Mucosa of stomach (tissue), 1 donor: ENCODE measurements around the gene RCC1.
A peak's percentile ranks its signal among the peaks of the same experiment; 100 is the strongest.
"Not testable (repeated sequence)": the region's sequence is repeated elsewhere in the genome, so short reads cannot be mapped to it uniquely, and the experiment has no call there.

Experiments used
- H3K27me3 ChIP-seq: one replicate; pipeline ENCODE4 v1.7.0; 2013; ENCODE audit warnings: mild to moderate bottlenecking, low read length; ENCODE audit not compliant: control insufficient read depth, insufficient read depth
- H3K36me3 ChIP-seq: one replicate; pipeline ENCODE4 v1.7.0; 2013; ENCODE audit warnings: low read length; ENCODE audit not compliant: control insufficient read depth, insufficient read depth
- H3K4me1 ChIP-seq: one replicate; pipeline ENCODE4 v1.7.0; 2013; ENCODE audit warnings: mild to moderate bottlenecking, low read length; ENCODE audit not compliant: control insufficient read depth, insufficient read depth
- H3K4me3 ChIP-seq: one replicate; pipeline ENCODE4 v1.7.0; 2013; ENCODE audit warnings: low read length
- H3K9ac ChIP-seq: one replicate; pipeline ENCODE4 v1.7.0; 2013; ENCODE audit warnings: mild to moderate bottlenecking, low read length, moderate library complexity
- H3K9me3 ChIP-seq: one replicate; pipeline ENCODE4 v1.7.0; 2013; ENCODE audit warnings: mild to moderate bottlenecking, low read length, moderate library complexity; ENCODE audit not compliant: control insufficient read depth
- donor health status: Pancreatic carcinoma.

Gene RCC1

GRCh38 chr1:28499553-28499952, 6.3 kb upstream of the RCC1 start:
- H3K9me3 ChIP-seq: no peaks in the 10 kb centered on the region
- peaks cover 26% of the 10 kb centered on the region for H3K4me1 ChIP-seq
- no peak overlapping the region for H3K9ac ChIP-seq
- H3K27me3 ChIP-seq: no peaks in the 10 kb centered on the region
- peaks cover 4% of the 10 kb centered on the region for H3K36me3 ChIP-seq
- no peak overlapping the region for H3K4me3 ChIP-seq

- Histone ChIP-seq H3K27me3 (no peaks in the 10 kb centered on the region), H3K9ac (peak overlapping the region; percentile 6), H3K4me1 (peaks cover 26% of the 10 kb centered on the region), H3K4me3 (no peak overlapping the region), H3K9me3 (no peaks in the 10 kb centered on the region), H3K36me3 (peaks cover 1% of the 10 kb centered on the region)
Observed at GRCh38 chr1:28501925-28502324, 3.9 kb upstream of the RCC1 start.

GRCh38 chr1:28503117-28503516, 2.7 kb upstream of the RCC1 start:
- Histone ChIP-seq H3K9me3 (no peaks in the 10 kb centered on the region), H3K36me3 (peaks cover 8% of the 10 kb centered on the region), H3K27me3 (no peaks in the 10 kb centered on the region), H3K4me3 (no peak overlapping the region), H3K4me1 (peaks cover 28% of the 10 kb centered on the region), H3K9ac (peak overlapping the region; percentile 25)

GRCh38 chr1:28506907-28507246, 1.0 kb downstream of the RCC1 start:
- H3K36me3 ChIP-seq: peaks cover 32% of the 10 kb centered on the region
- no peaks in the 10 kb centered on the region for H3K9me3 ChIP-seq
- H3K4me3 ChIP-seq: peak overlapping the region; percentile 64
- peaks cover 42% of the 10 kb centered on the region for H3K4me1 ChIP-seq
- peak overlapping the region; percentile 67 for H3K9ac ChIP-seq
- no peaks in the 10 kb centered on the region for H3K27me3 ChIP-seq

- peaks cover 39% of the 10 kb centered on the region for H3K4me1 ChIP-seq
- no peaks in the 10 kb centered on the region for H3K9me3 ChIP-seq
- peaks cover 32% of the 10 kb centered on the region for H3K36me3 ChIP-seq
- H3K4me3 ChIP-seq: peak overlapping the region; percentile 64
- peak overlapping the region; percentile 67 for H3K9ac ChIP-seq
- no peaks in the 10 kb centered on the region for H3K27me3 ChIP-seq
Observed at GRCh38 chr1:28507247-28507645, 1.4 kb downstream of the RCC1 start.

GRCh38 chr1:28507646-28508434, 2.0 kb downstream of the RCC1 start:
- Histone ChIP-seq H3K27me3 (no peaks in the 10 kb centered on the region), H3K9me3 (no peaks in the 10 kb centered on the region), H3K36me3 (peaks cover 32% of the 10 kb centered on the region), H3K9ac (peak overlapping the region; percentile 67), H3K4me1 (peaks cover 33% of the 10 kb centered on the region), H3K4me3 (peak overlapping the region; percentile 32)

- Histone ChIP-seq H3K9ac (peak overlapping the region; percentile 67), H3K4me1 (peaks cover 32% of the 10 kb centered on the region), H3K27me3 (no peaks in the 10 kb centered on the region), H3K4me3 (peak overlapping the region; percentile 32), H3K9me3 (no peaks in the 10 kb centered on the region), H3K36me3 (peaks cover 32% of the 10 kb centered on the region)
Observed at GRCh38 chr1:28508435-28508754, 2.6 kb downstream of the RCC1 start.

- H3K4me1 ChIP-seq: peaks cover 32% of the 10 kb centered on the region
- H3K36me3 ChIP-seq: peaks cover 32% of the 10 kb centered on the region
Observed at GRCh38 chr1:28509705-28510272, 3.9 kb downstream of the RCC1 start.

GRCh38 chr1:28510273-28510969, 4.6 kb downstream of the RCC1 start:
- Histone ChIP-seq H3K4me3 (no peak overlapping the region), H3K36me3 (peaks cover 32% of the 10 kb centered on the region), H3K9me3 (no peaks in the 10 kb centered on the region), H3K4me1 (peaks cover 32% of the 10 kb centered on the region), H3K9ac (peak overlapping the region; percentile 67), H3K27me3 (no peaks in the 10 kb centered on the region)

More at GRCh38 chr1:28509705-28510272, 3.9 kb downstream of the RCC1 start:
- peak overlapping the region; percentile 67 for H3K9ac ChIP-seq
- H3K27me3 ChIP-seq: no peaks in the 10 kb centered on the region
- H3K9me3 ChIP-seq: no peaks in the 10 kb centered on the region
- H3K4me3 ChIP-seq: no peak overlapping the region

- H3K4me1 ChIP-seq: peaks cover 32% of the 10 kb centered on the region
- no peak overlapping the region for H3K4me3 ChIP-seq
Observed at GRCh38 chr1:28510970-28511440, 5.2 kb downstream of the RCC1 start.

GRCh38 chr1:28512058-28512611, 6.3 kb downstream of the RCC1 start:
- Histone ChIP-seq H3K27me3 (no peaks in the 10 kb centered on the region), H3K9ac (no peak overlapping the region), H3K4me3 (no peak overlapping the region), H3K4me1 (peaks cover 32% of the 10 kb centered on the region), H3K9me3 (no peaks in the 10 kb centered on the region), H3K36me3 (peaks cover 30% of the 10 kb centered on the region)

More at GRCh38 chr1:28510970-28511440, 5.2 kb downstream of the RCC1 start:
- Histone ChIP-seq H3K9me3 (no peaks in the 10 kb centered on the region), H3K9ac (no peak overlapping the region), H3K27me3 (no peaks in the 10 kb centered on the region), H3K36me3 (peaks cover 32% of the 10 kb centered on the region)

GRCh38 chr1:28514445-28514933, 8.6 kb downstream of the RCC1 start:
- H3K36me3 ChIP-seq: peaks cover 14% of the 10 kb centered on the region

More at GRCh38 chr1:28514445-28514933, 8.6 kb downstream of the RCC1 start:
- peaks cover 31% of the 10 kb centered on the region for H3K4me1 ChIP-seq
- H3K4me3 ChIP-seq, H3K9ac ChIP-seq, H3K9me3 ChIP-seq, H3K27me3 ChIP-seq: not testable (repeated sequence)
